Activated CD8-positive, alpha-beta memory T cell treated with anti-CD3 and anti-CD28 coated beads, Interleukin-2, amount 50 U/mL, for 1 hour (primary cell): Measurements from ENCODE around the gene H2AZ1.
"Not testable (repeated sequence)": the region's sequence is repeated elsewhere in the genome, so short reads cannot be mapped to it uniquely, and the experiment has no call there.

Experiments used
- DNase-seq: peaks from one replicate; pipeline ENCODE4 v3.0.0-alpha.2; 2020; ENCODE audit errors: extremely low read depth

The H2AZ1 gene

GRCh38 chr4:99949999-99950912 lies at the start of gene H2AZ1:
TSS of gene H2AZ1 (minus strand) at chr4:99950275. CDS start at chr4:99950170, 105 bp downstream.
- peak; percentile 98 for DNase-seq

- no peak for DNase-seq
These were observed 48.2 kb upstream of the H2AZ1 start for GRCh38 chr4:99998062-99998867.

GRCh38 chr4:99991741-99992140 lies 41.7 kb upstream of the H2AZ1 start:
- DNase-seq = no peak

GRCh38 chr4:99987681-99988080 lies 37.6 kb upstream of the H2AZ1 start:
- no peak for DNase-seq

GRCh38 chr4:99986792-99987191 lies 36.7 kb upstream of the H2AZ1 start:
- no peak for DNase-seq

GRCh38 chr4:99983289-99983943 lies 33.3 kb upstream of the H2AZ1 start:
- no peak for DNase-seq

GRCh38 chr4:99979872-99980271 lies 29.8 kb upstream of the H2AZ1 start:
- DNase-seq = no peak

- no peak for DNase-seq
These were observed 21.5 kb upstream of the H2AZ1 start for GRCh38 chr4:99971453-99972111.

- no peak for DNase-seq
These were observed 18.3 kb upstream of the H2AZ1 start for GRCh38 chr4:99968330-99968729.

- no peak for DNase-seq
These were observed 16.6 kb upstream of the H2AZ1 start for GRCh38 chr4:99966692-99967091.

GRCh38 chr4:99965674-99966350 lies 15.7 kb upstream of the H2AZ1 start:
- DNase-seq = no peak

- no peak for DNase-seq
These were observed 15.1 kb upstream of the H2AZ1 start for GRCh38 chr4:99965173-99965572.

GRCh38 chr4:99961711-99962110 lies 11.6 kb upstream of the H2AZ1 start:
- no peak for DNase-seq

GRCh38 chr4:99960648-99961047 lies 10.6 kb upstream of the H2AZ1 start:
- no peak for DNase-seq

- not testable (repeated sequence) for DNase-seq
These were observed 8.1 kb upstream of the H2AZ1 start for GRCh38 chr4:99958207-99958606.

- no peak for DNase-seq
These were observed 809 bp upstream of the H2AZ1 start for GRCh38 chr4:99950913-99951254.

GRCh38 chr4:99949034-99949998 lies 759 bp downstream of the H2AZ1 start:
- peak; percentile 73 for DNase-seq

GRCh38 chr4:99947608-99948007 lies 2.5 kb downstream of the H2AZ1 start:
- no peak for DNase-seq

- DNase-seq = no peak
These were observed 2.9 kb downstream of the H2AZ1 start for GRCh38 chr4:99947190-99947578.
